Stimulated activated CD4-positive, alpha-beta T cell treated with anti-CD3 and anti-CD28 coated beads, Interleukin-4, amount 100 ng/mL, for 48 hours (primary cell): ENCODE measurements around the gene CLBA1.

Source experiments
- DNase-seq, 2 donors: peaks; one replicate each; pipeline ENCODE4 v3.0.0-alpha.2; 2020; ENCODE audit warnings: low read depth in 2 of 2

CLBA1 gene

DNA sequence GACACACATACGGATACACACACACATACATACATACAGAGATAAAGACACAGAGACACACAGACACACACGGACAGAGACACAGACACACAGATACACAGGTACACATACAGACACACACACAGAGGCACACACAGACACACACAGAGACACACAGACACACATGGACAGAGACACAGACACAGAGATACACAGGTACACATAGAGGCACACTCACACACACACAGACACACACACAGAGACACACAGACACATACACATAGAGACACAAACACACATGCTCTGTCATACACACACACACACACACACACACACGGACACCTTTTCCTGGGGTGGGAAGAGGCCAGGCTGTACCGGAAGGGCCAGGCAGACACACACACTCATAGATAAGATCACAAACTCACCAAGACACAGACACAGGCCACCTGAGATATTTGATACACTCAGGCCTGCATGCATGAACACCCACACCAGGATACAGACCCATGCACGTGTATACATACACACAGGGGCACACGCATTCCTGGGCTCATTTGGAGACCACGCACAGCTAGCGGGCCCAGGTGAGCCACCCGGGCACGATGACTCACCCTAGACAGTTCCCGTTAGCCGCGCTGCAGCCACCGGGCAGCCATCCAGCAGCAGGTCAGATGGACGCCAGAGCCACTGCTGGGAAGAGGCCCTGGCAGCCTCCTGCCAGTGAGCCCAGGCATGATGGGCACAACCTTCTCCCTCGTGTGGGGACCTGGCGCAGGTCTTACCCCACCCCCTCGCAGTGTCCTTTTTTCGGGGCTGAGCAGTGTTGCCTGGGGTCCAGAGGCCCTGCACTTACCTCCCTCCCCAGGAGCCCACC lies 5.6 kb upstream of the CLBA1 start:
- no peak for DNase-seq

DNA sequence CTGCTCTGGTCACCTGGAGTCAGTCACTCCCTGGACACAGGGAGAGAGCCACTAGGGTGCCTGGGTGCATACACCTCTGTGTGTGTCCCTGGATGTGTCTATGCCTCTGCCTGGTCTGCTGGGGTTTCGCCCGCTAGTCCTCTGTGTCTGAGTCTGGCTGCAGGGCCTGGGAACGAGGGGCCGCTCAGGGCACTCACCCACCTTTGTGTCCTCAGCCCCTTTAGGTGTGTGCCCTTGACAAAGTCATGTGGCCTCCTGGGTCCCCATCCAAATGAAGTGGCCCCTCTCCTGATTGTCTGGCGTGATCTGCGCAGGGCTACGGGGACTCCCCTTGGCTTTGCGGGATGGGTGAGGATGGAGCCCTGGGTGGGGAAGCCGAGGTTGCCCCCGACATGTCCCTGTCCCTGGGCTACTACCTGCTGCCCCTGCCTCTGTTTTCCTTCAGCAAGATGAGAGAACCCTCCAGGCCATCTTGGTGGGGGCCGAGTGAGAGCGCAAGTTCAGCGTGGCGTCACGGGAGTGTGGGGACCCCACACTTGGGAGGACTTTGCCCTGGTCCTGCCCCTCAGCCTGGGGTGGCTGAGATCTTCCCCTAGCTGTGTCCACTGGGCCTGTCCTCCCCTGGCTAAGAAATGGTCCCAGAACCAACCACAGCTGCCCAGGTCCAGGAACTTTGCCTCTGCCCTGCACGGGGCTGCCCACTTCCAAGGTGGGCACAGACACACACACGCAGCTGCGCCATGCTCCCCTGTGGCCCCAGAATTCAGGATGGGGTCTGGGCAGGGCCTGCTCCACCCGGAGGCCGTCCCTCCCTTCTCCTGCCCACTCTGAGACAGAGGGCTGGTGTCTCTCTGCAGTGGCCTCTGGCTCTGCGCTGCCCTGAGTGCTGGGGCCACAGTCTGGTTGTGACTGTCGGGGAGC lies 4.7 kb upstream of the CLBA1 start:
- no peak for DNase-seq

DNA sequence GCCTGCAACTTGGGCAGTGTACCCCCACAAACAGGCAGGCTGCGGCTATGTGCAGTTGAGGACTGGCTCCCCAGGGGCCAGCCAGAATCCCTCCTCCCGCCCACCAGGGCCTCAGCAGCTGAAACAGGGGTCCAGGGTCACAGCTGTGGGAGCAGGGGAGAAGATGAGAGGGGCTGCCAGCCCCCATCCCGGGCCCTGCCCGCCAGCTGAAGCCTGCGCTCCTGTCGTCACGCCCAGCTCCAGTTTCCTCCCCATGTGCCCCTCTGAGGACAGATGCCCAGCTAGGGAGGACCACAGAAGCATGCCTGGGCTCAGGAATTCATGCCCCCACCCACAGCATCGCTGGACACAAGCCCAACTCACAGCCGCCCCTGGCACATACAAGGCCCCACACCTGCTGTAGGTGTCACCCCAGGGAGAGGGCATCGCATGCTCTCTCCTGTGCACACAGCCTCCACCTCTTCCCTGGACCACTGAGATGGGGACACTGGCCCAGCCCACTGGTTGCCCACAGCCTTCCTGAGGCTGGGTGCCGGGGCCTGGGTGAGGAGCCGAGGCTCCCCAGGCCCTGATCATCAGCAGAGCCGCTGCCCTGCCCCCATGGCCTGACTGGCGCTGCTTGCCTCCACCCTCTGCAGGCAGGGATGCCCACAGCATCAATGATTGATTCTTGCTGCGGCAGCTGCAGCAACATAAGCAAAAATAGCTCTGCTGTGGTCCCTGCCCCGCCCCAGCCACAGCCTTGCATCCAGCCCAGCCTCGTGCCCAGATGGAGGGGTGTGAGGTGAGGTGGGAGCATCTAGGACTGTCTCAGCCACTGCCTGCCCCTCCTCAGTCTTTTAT lies 3.7 kb upstream of the CLBA1 start:
- no peak for DNase-seq

DNA sequence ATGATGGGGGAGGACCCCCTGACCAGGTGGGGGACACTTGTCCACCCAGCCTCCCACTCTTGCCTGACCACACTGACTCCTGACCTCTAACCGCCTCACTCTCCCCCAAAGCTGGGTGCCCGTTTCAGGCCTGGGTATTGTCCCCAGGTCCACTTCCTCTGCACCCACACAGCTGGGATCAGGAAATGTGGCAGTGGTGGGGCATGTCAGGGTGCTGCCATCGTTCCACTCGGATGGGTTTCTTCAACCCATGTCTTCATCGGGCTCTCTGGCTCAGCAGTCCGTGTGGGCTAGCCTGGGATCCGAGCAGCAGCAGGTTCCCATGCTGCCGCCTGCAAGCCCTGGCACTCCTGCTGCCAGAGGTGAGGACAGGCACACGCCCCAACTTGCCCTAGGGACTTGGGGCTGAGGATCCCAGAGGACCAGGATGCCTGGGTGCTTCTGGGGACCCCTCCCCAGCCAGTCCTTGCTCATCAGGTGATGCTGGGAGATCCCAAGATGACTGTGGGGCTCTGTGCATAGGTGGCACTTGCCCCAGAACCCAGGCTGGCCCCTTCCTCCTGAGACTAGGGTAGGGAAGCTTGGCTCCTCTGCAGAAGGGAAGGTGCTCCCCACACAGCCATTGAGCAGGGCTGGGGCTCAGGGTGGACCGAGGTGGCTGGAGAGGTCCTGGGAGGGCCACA lies 2.9 kb upstream of the CLBA1 start:
- DNase-seq = no peak

DNA sequence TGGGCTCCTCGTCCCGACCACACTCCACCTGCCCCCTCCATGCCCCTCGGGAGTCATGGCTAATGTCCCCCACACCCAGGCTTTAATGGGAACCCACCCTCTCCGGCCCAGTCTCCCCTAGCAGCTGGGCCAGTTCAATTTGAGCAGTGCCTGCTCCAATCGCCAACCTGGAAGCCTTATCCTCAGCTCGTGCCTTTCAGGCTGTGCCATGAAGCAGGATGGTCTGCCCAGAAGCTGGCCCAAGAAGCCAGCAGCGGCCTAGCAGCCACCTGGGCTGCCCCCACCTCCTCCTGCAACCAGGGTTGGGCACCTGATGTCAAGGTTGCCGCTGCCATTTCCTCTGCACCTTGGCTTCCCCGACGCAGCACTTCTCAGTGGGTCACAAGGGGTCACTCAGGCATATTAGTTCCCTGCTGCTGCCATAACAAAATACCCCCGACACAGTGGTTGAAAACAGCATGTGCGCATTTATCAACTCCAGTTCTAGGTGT lies 2.3 kb upstream of the CLBA1 start:
- no peak for DNase-seq

DNA sequence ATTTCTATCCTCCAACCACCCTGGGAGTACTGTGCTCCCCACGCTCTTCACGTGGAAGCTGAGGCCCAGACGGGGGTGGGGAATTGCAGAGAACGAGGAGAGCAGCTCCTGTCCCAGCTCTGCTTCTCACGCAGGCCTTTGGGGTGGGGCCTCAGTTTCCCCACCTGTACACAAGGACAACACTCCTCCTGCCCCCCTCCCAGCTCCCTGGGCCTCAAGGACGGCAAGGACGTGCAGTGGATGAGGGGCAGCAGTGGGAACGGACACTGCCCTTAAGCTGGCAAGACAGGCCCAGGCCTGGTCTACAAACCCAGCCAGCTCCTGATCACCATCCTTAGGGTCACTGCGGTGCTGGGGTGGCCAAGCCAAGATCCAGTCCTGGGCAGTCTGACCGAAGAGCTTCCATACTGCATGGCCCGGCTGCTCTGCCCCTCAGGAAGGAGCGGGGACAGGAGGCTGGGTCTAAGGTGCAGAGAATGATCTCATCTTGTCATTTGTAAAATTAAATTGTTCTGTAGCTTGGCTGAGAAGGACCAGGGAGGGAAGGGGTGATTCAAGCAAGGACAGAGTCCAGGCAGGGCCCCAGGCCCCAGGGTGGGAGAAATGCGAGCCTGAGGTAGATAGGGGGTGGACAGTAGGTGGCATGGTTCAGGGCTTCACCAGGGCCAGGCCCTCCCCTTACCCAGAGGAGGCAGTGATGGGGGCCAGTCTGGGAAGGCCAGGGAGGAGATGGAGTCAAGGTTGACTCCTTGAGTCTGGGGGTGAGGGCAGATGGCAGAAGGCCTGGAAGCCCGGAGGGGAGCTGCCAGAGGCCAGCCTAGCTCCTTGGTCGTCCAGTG lies 1.3 kb upstream of the CLBA1 start:
- DNase-seq = no peak

DNA sequence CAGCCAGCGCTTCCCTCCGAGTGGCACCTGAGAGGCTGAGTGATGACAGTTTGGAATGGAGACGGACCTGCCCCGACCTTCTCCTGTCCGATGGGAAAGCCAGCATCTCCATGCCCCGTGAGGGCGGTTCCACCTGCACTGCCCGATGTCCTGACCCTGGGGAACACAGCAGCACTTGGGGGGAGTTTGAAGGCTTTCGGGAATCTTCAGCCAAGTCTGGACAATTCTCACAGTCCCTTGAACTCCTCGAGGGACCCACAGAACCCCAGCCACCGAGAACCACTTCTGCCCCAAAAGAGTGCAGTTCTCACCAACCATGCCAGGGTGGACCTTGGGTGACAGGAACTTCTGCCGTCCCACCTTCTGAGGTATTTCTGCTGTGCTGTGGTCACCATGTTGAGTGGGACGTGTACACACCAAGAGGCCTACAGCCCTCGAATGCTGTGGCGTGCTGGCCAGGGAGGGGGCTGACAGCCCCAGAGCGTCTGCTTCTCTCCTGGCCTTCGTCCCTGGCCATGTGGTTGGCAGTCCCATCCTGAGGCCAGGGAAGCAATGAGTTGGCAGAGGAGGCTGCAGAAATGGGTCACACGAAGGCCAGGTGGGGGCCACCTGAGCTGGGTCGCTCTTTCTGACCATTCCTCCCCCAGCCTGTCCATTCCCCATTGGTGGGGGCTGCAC lies 1.0 kb downstream of the CLBA1 start:
- DNase-seq = no peak

DNA sequence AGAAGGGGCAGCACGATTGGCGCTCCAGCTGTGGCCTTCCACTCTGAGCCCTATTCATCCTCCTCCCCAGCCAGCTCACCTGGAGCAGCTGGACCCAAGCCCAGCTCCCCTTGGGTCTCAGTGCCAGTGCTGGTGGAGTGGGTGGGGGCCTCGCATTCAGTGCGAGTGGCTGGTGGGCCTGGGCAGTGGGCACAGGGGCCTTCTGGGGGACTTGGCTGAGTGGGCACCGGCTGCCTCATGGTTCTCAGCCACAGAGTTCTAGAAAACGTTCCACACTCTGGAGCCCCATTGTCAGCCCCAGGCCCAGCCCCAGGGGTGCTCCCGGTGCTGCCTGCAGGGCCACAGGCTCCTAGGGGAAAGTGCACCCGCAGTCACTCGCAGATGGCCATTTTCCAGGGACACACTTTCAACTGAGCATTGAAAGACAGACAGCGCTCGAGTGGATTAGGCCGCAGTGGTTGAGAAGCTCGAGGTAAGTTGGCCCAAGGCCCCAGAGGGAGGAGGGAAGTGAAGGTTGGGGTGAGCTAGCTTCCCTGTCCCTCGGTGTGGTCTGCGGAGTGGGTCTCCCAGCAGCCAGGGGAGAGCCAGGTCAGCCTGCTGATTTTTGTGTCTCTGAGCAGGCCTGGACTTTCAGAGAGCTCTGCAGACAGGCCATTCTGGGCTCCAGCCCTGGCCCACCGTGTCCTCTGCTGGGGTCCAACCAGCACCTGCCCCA lies 3.8 kb downstream of the CLBA1 start:
- DNase-seq = no peak

DNA sequence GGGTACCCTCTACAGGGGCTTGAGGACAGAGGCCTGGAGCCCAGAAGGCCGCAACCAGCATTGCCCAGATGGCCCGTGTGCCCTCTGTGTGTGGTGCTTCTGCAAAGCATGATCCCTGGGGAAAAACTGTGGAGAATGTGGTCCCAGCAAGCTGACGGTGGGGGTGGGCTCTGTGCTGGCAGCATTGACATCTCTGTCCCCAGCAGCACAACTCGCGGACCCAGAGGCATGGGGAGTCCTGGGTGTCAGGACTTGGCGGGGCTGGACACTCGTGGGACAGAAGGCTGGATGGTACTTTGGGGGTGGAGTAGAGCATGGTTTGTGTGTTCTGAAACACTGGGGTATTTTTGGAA lies 4.3 kb downstream of the CLBA1 start:
- no peak for DNase-seq

DNA sequence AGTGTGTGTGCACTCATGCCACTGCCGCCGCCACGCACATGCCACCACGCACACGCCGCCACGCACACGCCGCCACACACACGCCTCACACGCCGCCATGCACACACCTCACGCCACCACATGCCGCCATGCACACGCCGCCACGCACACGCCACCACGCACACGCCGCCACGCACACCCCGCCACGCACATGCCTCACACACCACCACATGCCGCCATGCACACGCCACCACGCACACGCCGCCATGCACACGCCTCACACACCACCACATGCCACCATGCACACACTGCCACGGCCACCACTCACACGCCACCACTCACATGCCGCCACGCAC lies 6.3 kb downstream of the CLBA1 start:
- no peak for DNase-seq

DNA sequence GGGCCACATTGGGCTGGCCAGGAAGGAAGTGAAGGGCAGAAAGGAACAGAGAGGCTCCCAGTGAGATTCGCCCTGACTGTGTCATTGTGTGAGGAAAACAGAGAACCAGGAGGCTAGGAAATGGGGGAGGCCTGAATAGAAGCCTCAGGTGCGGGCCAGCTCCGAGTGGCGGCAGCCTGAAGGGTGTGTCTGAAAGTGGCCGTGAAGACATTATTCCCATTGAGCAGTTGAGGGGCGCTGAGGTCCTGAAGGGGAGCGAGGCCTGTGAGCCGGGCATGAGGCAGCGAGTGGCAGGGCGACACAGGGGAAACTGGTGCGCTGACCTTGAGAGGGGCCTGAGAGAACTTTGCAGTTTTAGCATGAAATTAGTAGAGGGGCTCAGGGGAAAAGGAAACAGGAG lies 6.9 kb downstream of the CLBA1 start:
- DNase-seq = no peak

DNA sequence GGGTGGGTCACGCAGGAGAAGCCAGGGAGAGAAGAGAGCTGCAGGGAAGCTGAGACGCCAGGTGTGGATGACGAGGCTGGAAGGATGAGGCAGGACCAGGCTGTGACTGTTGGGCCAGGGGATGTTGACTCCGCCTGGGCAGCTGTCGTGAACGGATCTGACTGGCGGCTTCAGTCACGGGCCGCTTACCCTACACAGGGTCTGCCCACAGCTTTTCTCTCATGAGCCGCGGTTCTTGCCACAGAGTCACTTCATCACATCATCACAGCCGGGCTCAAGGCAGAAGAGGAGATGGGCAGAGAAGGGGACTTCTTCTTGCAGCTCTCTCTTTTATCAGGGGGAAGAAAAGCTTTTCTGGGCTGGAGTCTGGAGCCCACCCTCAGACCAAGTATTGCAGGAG lies 7.7 kb downstream of the CLBA1 start:
- no peak for DNase-seq

DNA sequence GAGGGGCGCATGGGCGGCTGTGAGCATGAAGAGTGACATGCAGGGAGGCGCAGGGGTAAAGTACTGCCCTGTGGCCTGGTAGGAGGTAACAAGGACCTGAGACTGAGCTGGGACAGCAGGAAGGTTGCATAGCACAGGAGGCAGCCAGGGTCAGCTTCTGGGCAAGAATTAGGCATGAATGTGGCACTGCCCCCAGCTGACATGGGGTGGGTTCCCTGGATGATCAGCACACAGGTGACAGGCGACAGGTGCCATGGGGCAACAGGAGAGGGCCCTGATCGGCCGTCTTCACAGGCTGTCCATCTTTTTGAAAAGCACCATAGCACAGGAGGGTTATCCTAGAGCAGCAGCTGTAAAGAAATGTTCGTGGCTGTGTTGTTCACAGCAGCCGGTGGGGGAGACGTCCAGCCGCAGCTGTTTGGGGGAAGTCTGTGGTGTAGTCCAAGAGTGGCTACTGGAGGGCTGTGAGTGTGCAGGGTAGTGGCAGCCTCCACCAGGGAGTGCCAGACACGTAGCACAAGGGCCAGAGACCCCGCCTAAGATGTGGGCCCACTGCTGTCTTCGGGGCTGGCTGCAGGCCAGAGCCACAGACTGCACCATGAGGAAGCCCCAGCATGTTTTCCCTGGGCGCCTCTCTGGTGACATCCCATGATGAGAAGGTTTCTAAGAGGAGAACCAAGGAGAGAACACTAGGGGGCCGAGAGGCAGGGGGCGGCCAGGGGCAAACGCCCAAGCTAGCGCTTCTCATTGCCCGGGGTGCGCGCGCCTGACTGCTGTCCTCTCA lies 8.4 kb downstream of the CLBA1 start:
- no peak for DNase-seq

DNA sequence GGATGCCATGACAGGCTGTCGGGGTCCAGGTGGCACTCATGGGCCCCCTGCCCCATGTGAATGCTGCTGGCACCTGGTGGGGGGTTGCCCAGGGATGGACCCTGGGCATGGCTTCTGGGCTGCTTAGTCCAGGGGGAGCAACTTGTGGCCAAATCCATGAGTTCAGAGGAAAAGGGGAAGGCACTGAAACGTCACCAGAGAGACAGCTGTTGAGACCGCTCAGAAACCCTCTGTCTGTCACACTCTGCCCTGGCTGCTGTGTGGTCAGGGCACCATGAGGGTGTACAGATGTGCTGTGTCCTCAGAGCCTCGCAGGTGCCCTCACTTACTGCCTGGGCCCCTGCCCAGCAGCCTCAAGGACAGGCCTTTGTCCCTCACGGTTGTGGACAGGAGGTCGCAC lies 9.4 kb downstream of the CLBA1 start:
- DNase-seq = no peak

DNA sequence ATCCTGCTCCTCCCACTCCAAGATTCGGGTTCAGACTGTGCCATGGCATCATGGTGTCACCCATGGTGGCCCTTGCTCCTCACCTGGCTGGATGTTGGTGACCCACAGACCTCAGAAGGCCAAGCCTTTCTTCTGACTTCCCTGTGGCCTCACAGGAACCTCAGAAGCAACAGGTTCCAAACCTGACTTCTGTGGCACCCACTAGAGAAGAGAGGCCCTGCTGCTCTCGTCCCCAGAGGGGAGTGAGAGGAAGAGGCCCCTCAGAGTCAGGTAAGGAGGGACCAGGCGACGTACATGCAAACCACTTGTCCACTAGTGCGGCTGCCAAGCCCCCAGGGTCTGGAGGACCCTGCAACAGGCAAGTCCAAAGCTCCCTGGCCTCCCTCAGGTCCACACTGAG lies 10.4 kb downstream of the CLBA1 start:
- DNase-seq = no peak

DNA sequence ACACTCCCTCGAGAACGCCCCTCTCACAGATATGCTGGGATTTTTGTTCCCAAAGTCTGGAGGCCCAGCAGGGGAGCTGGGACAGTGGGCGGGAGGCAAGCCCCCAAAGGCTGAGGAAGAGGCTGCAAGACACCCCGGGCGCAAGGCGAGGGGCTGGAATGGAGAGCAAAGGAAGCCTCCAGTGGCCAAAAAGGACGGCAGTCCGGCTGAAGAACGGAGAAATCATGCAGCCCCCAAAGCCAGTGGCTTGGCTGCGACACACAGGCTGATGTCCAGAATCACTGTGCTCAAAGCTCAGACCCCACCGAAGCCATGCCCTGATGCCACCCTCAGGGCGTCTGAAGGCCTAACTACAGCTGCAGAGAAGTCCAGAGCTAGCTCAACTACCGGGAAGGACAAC lies 10.9 kb downstream of the CLBA1 start:
- DNase-seq = no peak

DNA sequence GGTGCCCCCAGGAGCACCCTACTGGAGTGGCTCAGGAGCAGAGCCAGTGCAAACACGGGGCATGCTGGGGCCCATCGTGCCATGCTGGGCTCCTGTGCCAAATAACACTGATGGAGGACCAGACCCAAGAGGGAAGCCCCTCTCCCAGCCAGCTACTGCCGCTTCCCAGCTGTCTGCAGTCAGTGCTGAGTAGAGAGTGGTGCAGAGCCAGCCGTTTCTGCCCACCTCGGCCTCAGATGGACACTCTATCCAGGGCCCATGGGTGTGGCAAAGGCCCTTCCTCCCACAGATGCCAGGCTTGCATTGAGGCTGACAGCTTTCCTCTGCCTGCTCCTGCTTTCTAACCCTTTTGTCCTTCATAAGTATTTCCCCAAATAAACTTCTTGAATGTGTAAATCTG lies 13.2 kb downstream of the CLBA1 start:
- DNase-seq = no peak

DNA sequence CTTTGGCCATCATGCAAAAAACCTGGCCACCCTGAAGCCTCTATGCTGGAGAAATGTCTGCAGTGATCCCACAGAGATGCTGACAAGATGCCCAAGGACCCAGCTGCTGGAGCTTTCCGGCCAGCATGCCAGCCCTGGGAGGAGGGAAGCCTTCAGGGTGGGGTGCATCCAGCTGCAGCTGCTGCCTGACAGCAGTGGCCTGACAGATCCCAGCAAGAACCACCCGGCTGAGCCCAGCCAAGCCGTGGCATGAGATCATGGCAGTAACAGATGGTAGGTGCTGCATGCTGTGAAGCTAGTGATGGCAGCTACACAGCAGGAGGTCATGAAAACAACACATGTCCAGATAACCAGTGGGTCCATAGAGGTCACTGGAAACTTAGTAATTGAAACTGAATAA lies 13.8 kb downstream of the CLBA1 start:
- DNase-seq = no peak
